Measurements from ENCODE around the gene LUC7L3. TPM values are rescaled to one million over a fixed set of nuclear protein-coding genes. Genes with fewer than 3 reads are reported as not detected.

Gene LUC7L3
- total RNA-seq, 1 experiment from 2014 or later = 154 TPM

DNA sequence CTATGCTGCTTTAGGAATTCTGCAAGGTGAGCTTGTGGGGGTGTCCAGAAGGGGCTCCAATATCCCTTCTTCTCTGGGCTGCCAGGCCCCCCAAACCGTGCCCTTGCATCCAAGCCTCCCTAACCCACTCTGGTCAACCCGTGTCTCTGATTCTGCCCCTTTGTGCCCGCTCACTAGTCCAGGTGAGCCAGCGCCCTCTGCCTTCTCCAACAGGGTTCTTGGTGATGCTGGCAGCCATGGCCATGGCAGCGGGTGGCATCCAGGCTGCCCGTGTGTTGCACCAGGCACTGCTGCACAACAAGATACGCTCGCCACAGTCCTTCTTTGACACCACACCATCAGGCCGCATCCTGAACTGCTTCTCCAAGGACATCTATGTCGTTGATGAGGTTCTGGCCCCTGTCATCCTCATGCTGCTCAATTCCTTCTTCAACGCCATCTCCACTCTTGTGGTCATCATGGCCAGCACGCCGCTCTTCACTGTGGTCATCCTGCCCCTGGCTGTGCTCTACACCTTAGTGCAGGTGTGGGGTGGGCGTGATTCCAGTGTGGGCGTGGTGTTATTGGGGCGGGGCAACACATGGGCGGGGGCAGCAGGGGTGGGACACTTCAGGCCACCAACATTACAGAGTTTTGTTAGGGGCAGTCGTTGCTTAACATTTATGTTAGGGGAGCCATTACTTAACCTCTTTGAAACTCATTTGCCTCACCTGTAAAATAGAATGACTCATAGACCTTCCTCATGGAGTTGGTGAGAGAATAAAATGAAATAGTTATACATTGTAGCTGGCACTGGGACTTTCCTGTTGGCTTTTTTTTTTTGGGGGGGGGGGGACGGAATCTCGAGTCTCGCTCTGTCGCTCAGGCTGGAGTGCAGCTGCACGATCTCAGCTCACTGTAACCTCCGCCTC lies 43.1 kb upstream of the LUC7L3 start:
- no peaks in the 10 kb centered on the region for H3K79me2 ChIP-seq (ENCODE audit: insufficient read depth, low read length)
- no peak overlapping the region for H2BK5ac ChIP-seq (ENCODE audit: insufficient read length, low read length)
- no peak for DNase-seq
- no peak overlapping the region for H2BK120ac ChIP-seq (ENCODE audit: low read depth, low read length, poor library complexity, severe bottlenecking)
- no peak overlapping the region for H2BK15ac ChIP-seq (ENCODE audit: low read depth, low read length)
- H3K27me3 ChIP-seq (ENCODE audit: insufficient read depth, low read length) = no peaks in the 10 kb centered on the region
- no peaks in the 10 kb centered on the region for H3K79me1 ChIP-seq (ENCODE audit: insufficient read depth, low read depth, low read length, poor library complexity, severe bottlenecking)
- no CpG with 5 or more reads among the region's 24 CpGs for WGBS (ENCODE audit: extremely low coverage, insufficient read length, low lambda C conversion rate)
- Mint-ChIP-seq H3K27me3 (ENCODE audit: low read depth) (peaks cover 3% of the 10 kb centered on the region), H3K36me3 (ENCODE audit: insufficient read depth in 1 of 3, low read depth in 3 of 3) (no peaks in the 10 kb centered on the region; a peak in 1 of 7 replicates), H3K9me3 (no peaks in the 10 kb centered on the region; a peak in 1 of 5 replicates), H3K4me1 (peaks cover 4 to 5% of the 10 kb centered on the region in 2 experiments; a peak in 3 of 4 replicates), H3K4me3 (no peak overlapping the region), H3K27ac (no peak overlapping the region)
- H3K23me2 ChIP-seq (ENCODE audit: insufficient read length, low read depth, low read length, poor library complexity, severe bottlenecking) = no peaks in the 10 kb centered on the region
- TF ChIP-seq, protein P1, sequence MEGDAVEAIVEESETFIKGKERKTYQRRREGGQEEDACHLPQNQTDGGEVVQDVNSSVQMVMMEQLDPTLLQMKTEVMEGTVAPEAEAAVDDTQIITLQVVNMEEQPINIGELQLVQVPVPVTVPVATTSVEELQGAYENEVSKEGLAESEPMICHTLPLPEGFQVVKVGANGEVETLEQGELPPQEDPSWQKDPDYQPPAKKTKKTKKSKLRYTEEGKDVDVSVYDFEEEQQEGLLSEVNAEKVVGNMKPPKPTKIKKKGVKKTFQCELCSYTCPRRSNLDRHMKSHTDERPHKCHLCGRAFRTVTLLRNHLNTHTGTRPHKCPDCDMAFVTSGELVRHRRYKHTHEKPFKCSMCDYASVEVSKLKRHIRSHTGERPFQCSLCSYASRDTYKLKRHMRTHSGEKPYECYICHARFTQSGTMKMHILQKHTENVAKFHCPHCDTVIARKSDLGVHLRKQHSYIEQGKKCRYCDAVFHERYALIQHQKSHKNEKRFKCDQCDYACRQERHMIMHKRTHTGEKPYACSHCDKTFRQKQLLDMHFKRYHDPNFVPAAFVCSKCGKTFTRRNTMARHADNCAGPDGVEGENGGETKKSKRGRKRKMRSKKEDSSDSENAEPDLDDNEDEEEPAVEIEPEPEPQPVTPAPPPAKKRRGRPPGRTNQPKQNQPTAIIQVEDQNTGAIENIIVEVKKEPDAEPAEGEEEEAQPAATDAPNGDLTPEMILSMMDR (conservative IDR thresholded peaks at IDR 0.05) = no peak
- H4K91ac ChIP-seq (ENCODE audit: insufficient read length, low read depth, low read length) = no peak overlapping the region
- no peak overlapping the region for H3K23ac ChIP-seq (ENCODE audit: insufficient read length, low read depth, low read length)
- no peak overlapping the region for H2BK20ac ChIP-seq (ENCODE audit: low read depth, low read length, poor library complexity, severe bottlenecking)
- H3K4me1 ChIP-seq (ENCODE audit: insufficient read depth, low read length) = no peaks in the 10 kb centered on the region
- no peak overlapping the region for H3K9ac ChIP-seq (ENCODE audit: extremely low read depth, insufficient read length, low read length)
- no peak overlapping the region for H3K18ac ChIP-seq (ENCODE audit: insufficient read length, low read depth, low read length)
- no peak overlapping the region for H3K56ac ChIP-seq (ENCODE audit: insufficient read length, low read depth, low read length)
- H2AK5ac ChIP-seq (ENCODE audit: insufficient read length, low read length) = no peak overlapping the region
- no peak overlapping the region for H3K4ac ChIP-seq (ENCODE audit: low read depth, low read length)
- H4K20me1 ChIP-seq (ENCODE audit: control insufficient read depth, insufficient read depth, insufficient read length) = no peaks in the 10 kb centered on the region
- H2BK12ac ChIP-seq (ENCODE audit: insufficient read length, low read depth, low read length) = no peak overlapping the region
- H4K5ac ChIP-seq (ENCODE audit: insufficient read length, low read depth, low read length) = no peak overlapping the region
- no peak overlapping the region for H3K4me2 ChIP-seq (ENCODE audit: insufficient read depth, insufficient read length, low read length)
- no peak overlapping the region for H4K8ac ChIP-seq (replicated peaks; ENCODE audit: insufficient read length, low read depth, low read length)
- no peak overlapping the region for H3K14ac ChIP-seq (ENCODE audit: insufficient read depth, low read length)
- no peak overlapping the region for H3K27ac ChIP-seq (ENCODE audit: insufficient read length, low read depth, low read length)
- no peak overlapping the region for H3T11ph ChIP-seq (ENCODE audit: low read length)
- no peak overlapping the region for H2AFZ ChIP-seq (ENCODE audit: low read length)
- no peaks in the 10 kb centered on the region for H3K9me3 ChIP-seq (ENCODE audit: control insufficient read depth, low read depth, low read length)
